ENCODE results near the gene PLSCR1. TPM values are rescaled to one million over a fixed set of nuclear protein-coding genes. Genes with fewer than 3 reads are reported as not detected.

Gene PLSCR1
- total RNA-seq, 6 experiments from 2014 or later: 10.5 to 18.7 (median 15.5) TPM

DNA sequence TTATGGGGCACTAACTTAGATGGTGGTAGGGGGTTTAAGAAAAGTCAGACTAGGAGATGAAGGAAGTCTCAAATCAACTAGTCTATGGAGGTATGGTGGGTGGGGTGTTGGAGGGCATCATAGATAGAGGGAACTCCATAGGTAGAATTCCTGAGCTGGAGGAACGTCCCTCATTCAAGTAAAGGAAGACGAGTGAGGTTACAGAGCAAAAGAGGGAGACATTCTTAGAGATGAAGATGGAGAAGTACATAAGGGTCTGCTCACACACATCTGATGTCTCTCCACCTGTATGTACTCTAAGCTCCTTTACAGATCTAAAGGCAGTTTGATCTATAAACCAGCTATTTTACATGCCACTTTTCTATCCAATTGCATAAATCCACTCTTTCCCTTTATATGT, 1.4 kb downstream of the PLSCR1 start:
- peak overlapping the region; percentile 94 for H3K4me3 Mint-ChIP-seq
- peak overlapping the region; percentile 97 for H3K27ac Mint-ChIP-seq
- peaks cover 31% of the 10 kb centered on the region for H3K4me1 Mint-ChIP-seq (ENCODE audit: low read depth)
- no peaks in the 10 kb centered on the region for H3K36me3 Mint-ChIP-seq (ENCODE audit: low read depth)
- H3K9me3 Mint-ChIP-seq: no peaks in the 10 kb centered on the region
- no peak for DNase-seq
- TF ChIP-seq, protein P1, sequence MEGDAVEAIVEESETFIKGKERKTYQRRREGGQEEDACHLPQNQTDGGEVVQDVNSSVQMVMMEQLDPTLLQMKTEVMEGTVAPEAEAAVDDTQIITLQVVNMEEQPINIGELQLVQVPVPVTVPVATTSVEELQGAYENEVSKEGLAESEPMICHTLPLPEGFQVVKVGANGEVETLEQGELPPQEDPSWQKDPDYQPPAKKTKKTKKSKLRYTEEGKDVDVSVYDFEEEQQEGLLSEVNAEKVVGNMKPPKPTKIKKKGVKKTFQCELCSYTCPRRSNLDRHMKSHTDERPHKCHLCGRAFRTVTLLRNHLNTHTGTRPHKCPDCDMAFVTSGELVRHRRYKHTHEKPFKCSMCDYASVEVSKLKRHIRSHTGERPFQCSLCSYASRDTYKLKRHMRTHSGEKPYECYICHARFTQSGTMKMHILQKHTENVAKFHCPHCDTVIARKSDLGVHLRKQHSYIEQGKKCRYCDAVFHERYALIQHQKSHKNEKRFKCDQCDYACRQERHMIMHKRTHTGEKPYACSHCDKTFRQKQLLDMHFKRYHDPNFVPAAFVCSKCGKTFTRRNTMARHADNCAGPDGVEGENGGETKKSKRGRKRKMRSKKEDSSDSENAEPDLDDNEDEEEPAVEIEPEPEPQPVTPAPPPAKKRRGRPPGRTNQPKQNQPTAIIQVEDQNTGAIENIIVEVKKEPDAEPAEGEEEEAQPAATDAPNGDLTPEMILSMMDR (IDR thresholded peaks at IDR 0.05): no peak
- H3K27me3 Mint-ChIP-seq (ENCODE audit: insufficient read depth): no peaks in the 10 kb centered on the region; the same call in 1 of the 2 replicates

DNA sequence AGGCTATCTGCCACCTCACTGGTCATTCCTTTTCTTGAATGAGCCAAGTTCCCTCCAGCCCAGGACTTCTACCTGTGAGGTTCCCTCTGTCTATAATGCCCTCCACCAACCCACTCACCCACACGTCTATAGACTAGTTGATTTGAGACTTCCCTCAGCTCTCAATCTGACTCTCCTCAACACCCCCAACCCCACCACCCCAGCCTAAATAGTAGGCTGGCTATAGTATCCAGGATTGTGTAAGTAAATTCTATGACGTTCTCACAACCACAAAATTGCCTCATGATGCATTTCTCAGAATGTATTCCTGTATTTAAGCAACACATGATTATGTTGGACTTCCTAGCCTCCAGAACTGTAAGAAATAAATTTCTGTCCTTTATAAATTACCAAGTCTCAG, 2.2 kb downstream of the PLSCR1 start:
- Mint-ChIP-seq H3K27ac (no peak overlapping the region; the same call in 1 of the 2 replicates), H3K9me3 (no peaks in the 10 kb centered on the region), H3K4me3 (peak overlapping the region; percentile 6; the same call in 1 of the 2 replicates), H3K4me1 (ENCODE audit: low read depth) (peaks cover 34% of the 10 kb centered on the region), H3K27me3 (ENCODE audit: insufficient read depth) (no peaks in the 10 kb centered on the region; the same call in 1 of the 2 replicates), H3K36me3 (ENCODE audit: low read depth) (peaks cover 5% of the 10 kb centered on the region; the same call in 1 of the 2 replicates)
- DNase-seq: no peak
- TF ChIP-seq, protein P1 (IDR thresholded peaks at IDR 0.05): no peak

GRCh38 chr3:146540978-146541377, 3.4 kb downstream of the PLSCR1 start:
- H3K4me3 Mint-ChIP-seq: no peak overlapping the region

DNA sequence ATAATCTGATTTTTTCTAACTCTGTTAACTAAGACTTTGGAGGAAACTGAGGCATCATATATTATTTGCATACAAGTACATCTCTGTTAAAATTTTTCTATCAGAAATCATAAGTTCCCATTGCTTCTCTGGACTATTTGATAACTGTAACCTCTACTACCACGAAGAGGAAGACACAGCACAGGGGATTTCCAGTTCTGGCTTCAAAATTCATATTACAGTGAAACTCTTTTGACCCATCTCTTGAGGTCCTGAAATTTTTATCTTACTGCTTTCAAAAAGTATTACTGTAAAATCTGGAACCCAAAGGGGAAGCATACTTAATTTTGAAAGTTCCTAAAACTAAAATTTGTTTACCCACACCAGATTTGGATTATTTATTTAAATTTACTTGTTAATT, 4.2 kb downstream of the PLSCR1 start:
- Mint-ChIP-seq H3K4me1 (ENCODE audit: low read depth) (peaks cover 24% of the 10 kb centered on the region), H3K9me3 (no peaks in the 10 kb centered on the region), H3K4me3 (no peak overlapping the region), H3K27me3 (ENCODE audit: insufficient read depth) (no peaks in the 10 kb centered on the region; the same call in 1 of the 2 replicates), H3K27ac (no peak overlapping the region), H3K36me3 (ENCODE audit: low read depth) (peaks cover 6% of the 10 kb centered on the region; the same call in 1 of the 2 replicates)
- TF ChIP-seq, protein P1 (IDR thresholded peaks at IDR 0.05): no peak
- no peak for DNase-seq

More at GRCh38 chr3:146540978-146541377, 3.4 kb downstream of the PLSCR1 start:
- H3K36me3 Mint-ChIP-seq (ENCODE audit: low read depth): peaks cover 6% of the 10 kb centered on the region; the same call in 1 of the 2 replicates
- H3K4me1 Mint-ChIP-seq (ENCODE audit: low read depth): peaks cover 24% of the 10 kb centered on the region
- no peaks in the 10 kb centered on the region; the same call in 1 of the 2 replicates for H3K27me3 Mint-ChIP-seq (ENCODE audit: insufficient read depth)
- no peaks in the 10 kb centered on the region for H3K9me3 Mint-ChIP-seq
- no peak overlapping the region for H3K27ac Mint-ChIP-seq
- TF ChIP-seq, protein P1 (IDR thresholded peaks at IDR 0.05): no peak
- DNase-seq: no peak

DNA sequence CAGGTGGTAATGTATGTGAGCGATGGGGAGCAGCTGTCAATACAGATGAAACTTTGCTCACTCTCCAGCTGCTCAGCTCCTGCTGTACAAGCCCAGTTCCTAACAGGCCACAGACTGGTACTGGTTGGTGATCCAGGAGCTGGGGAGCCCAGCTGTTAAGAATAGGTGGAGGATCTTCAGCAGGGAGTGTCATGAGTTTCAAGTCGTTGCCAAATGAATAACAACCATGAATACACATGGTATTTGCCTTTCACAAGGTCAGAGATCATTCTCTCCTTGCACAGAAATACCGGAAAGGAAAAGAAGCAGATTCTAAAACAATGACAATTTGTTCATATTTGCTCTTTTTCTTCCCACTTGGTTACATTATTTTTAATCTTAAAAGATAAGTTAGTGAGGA, 5.1 kb downstream of the PLSCR1 start:
- Mint-ChIP-seq H3K4me3 (no peak overlapping the region), H3K9me3 (no peaks in the 10 kb centered on the region), H3K27ac (no peak overlapping the region), H3K27me3 (ENCODE audit: insufficient read depth) (no peaks in the 10 kb centered on the region; the same call in 1 of the 2 replicates), H3K4me1 (ENCODE audit: low read depth) (peaks cover 24% of the 10 kb centered on the region), H3K36me3 (ENCODE audit: low read depth) (peaks cover 6% of the 10 kb centered on the region; the same call in 1 of the 2 replicates)
- TF ChIP-seq, protein P1 (IDR thresholded peaks at IDR 0.05): no peak
- no peak for DNase-seq
